B cell (primary cell): Measurements from ENCODE around the gene FAM229A. TPM values are rescaled to one million over a fixed set of nuclear protein-coding genes. Genes with fewer than 3 reads are reported as not detected.

Experiments
- ATAC-seq: fragments of 200-7000 bp; cut with Tn5 transposase; one replicate; pipeline ENCODE4 v1.10.0; 2021; ENCODE audit warnings: low read depth, mild to moderate bottlenecking, moderate number of reproducible peaks, moderate library complexity
- CTCF ChIA-PET: fragments of 350-600 bp; sonication (Branson Sonifier 250); formaldehyde crosslinking; loops from one replicate; lab custom pipeline; 2021; ENCODE audit warnings: antibody characterized with exemption, inconsistent platforms; lab: Charles Lee
- POLR2A ChIA-PET: fragments of 350-600 bp; sonication (Branson Sonifier 250); formaldehyde crosslinking; loops from one replicate; lab custom pipeline; 2021; ENCODE audit warnings: antibody characterized with exemption; lab: Charles Lee
- DNase-seq: peaks from one replicate; pipeline ENCODE4 v3.0.0; 2013
- H2AFZ ChIP-seq: 2 replicates; pipeline ENCODE4 v1.6.1; 2012; ENCODE audit warnings: mild to moderate bottlenecking, low read depth, low read length; ENCODE audit not compliant: insufficient read depth, poor library complexity, severe bottlenecking
- H3K27ac ChIP-seq, 2 donors: 1 replicate in 1 of 2; 2 replicates in 1 of 2; pipeline ENCODE4 v1.5.1; 2012 to 2013; ENCODE audit warnings: low read length in 2 of 2, mild to moderate bottlenecking in 2 of 2, moderate library complexity in 1 of 2
- H3K27me3 ChIP-seq, 4 experiments: fragments of 200-600 bp in 1 of 4; sonication (generic) in 1 of 4; replicated peaks in 1 of 4; 1 replicate in 2 of 4; 2 replicates in 2 of 4; pipeline versions ENCODE4 v1.6.1 to v1.7.0; 2013 to 2016; ENCODE audit warnings: low read length in 3 of 4, mild to moderate bottlenecking in 2 of 4, mixed read lengths in 1 of 4, moderate library complexity in 1 of 4; ENCODE audit not compliant: insufficient read depth in 4 of 4, control insufficient read depth in 3 of 4; ENCODE audit errors: control extremely low read depth in 1 of 4
- H3K36me3 ChIP-seq, 2 experiments: replicated peaks in 1 of 2; 1 replicate in 1 of 2; 2 replicates in 1 of 2; pipeline versions ENCODE4 v1.6.1 to v1.7.1; 2013; ENCODE audit warnings: low read length in 1 of 2; ENCODE audit not compliant: insufficient read depth in 2 of 2, control insufficient read depth in 1 of 2; ENCODE audit errors: control extremely low read depth in 1 of 2, extremely low read depth in 1 of 2
- H3K4me1 ChIP-seq, 2 donors: fragments of 200-600 bp in 1 of 2; sonication (generic) in 1 of 2; 1 replicate in 1 of 2; 2 replicates in 1 of 2; pipeline versions ENCODE4 v1.5.1 to v1.6.1; 2013 to 2017; ENCODE audit warnings: low read length in 2 of 2; ENCODE audit not compliant: control insufficient read depth in 2 of 2, insufficient read depth in 2 of 2
- H3K4me2 ChIP-seq: replicated peaks from 2 replicates; pipeline ENCODE3; 2012; ENCODE audit warnings: mild to moderate bottlenecking, low read depth, low read length; ENCODE audit not compliant: poor library complexity, severe bottlenecking
- H3K4me3 ChIP-seq, 5 experiments: fragments of 200-600 bp in 1 of 5; sonication (generic) in 1 of 5; 1 replicate in 3 of 5; 2 replicates in 2 of 5; pipeline versions ENCODE4 v1.5.1 to v1.7.0; 2011 to 2016; ENCODE audit warnings: low read length in 4 of 5, mild to moderate bottlenecking in 4 of 5, low read depth in 2 of 5, control low read depth in 1 of 5, moderate library complexity in 1 of 5; ENCODE audit not compliant: insufficient read depth in 1 of 5; ENCODE audit errors: control extremely low read depth in 1 of 5, extremely low read depth in 1 of 5
- H3K79me2 ChIP-seq: fragments of 200-600 bp; sonication (generic); one replicate; pipeline ENCODE4 v1.6.0; 2016; ENCODE audit warnings: low read length; ENCODE audit not compliant: control insufficient read depth, insufficient read depth
- H3K9ac ChIP-seq: fragments of 200-600 bp; sonication (generic); 2 replicates; pipeline ENCODE4 v1.6.1; 2017; ENCODE audit warnings: mild to moderate bottlenecking, low read length, moderate library complexity
- H3K9me3 ChIP-seq, 3 donors: one replicate each; pipeline versions ENCODE4 v1.6.1 to v1.7.1; 2013; ENCODE audit warnings: low read length in 2 of 3; ENCODE audit not compliant: control insufficient read depth in 2 of 3, insufficient read depth in 1 of 3; ENCODE audit errors: control extremely low read depth in 1 of 3
- H4K20me1 ChIP-seq: 2 replicates; pipeline ENCODE4 v1.6.0; 2012; ENCODE audit warnings: mild to moderate bottlenecking, low read length; ENCODE audit not compliant: insufficient read depth, control insufficient read depth, poor library complexity, severe bottlenecking
- H3K27ac Mint-ChIP-seq: one replicate; pipeline ENCODE4 v1.8.0; 2021; ENCODE audit warnings: mixed read lengths
- H3K27me3 Mint-ChIP-seq: one replicate; pipeline ENCODE4 v1.8.0; 2021; ENCODE audit warnings: mixed read lengths
- H3K4me1 Mint-ChIP-seq: one replicate; pipeline ENCODE4 v1.8.0; 2021; ENCODE audit warnings: mixed read lengths
- H3K4me3 Mint-ChIP-seq: one replicate; pipeline ENCODE4 v1.8.0; 2021; ENCODE audit warnings: mixed read lengths
- H3K9me3 Mint-ChIP-seq: one replicate; pipeline ENCODE4 v1.8.0; 2022; ENCODE audit warnings: mixed read lengths; ENCODE audit not compliant: insufficient read depth
- EZH2 ChIP-seq: IDR thresholded peaks from 2 replicates; pipeline ENCODE4 v1.6.1; 2012; ENCODE audit warnings: borderline replicate concordance, low read depth, mild to moderate bottlenecking, moderate library complexity, low read length; ENCODE audit not compliant: insufficient read depth, poor library complexity, severe bottlenecking
- WGBS: methylation state at CpG from one replicate; pipeline ENCODE4 v1.1.5; 2013; ENCODE audit warnings: missing lambda C conversion rate; ENCODE audit not compliant: insufficient coverage; 5-methylcytosine and 5-hydroxymethylcytosine counted together
- intact Hi-C: fragments of 100-400 bp; cut with micrococcal nuclease; formaldehyde crosslinking; loops from one replicate; pipeline ENCODE4 v1.10.0; 2022
- polyA plus RNA-seq: library from polyadenylated mRNA; depleted of rRNA; stranded (reverse); fragments of >200 nt; gene quantifications from 2 replicates; pipeline ENCODE4 v1.2.3, GENCODE V29; 2012
- total RNA-seq, 2 donors: library from RNA; stranded (reverse); fragments of 120-200 nt in 1 of 2; gene quantifications; 1 replicate in 1 of 2; 2 replicates in 1 of 2; pipeline versions ENCODE4 v1.2.3 to v1.2.4, GENCODE V29; 2013 to 2022
- TF ChIP-seq, protein P1 (sequence below): fragments of 200-600 bp; IDR thresholded peaks from one replicate; pipeline ENCODE4 v1.8.0; 2022; ENCODE audit warnings: antibody characterized with exemption, mild to moderate bottlenecking

FAM229A gene
- total and polyA plus RNA-seq, 2 donors (not counting 1 experiment from before 2014, with no cell fraction given) = 33.3 to 33.8 TPM

- Histone ChIP-seq H2AFZ (peak overlapping the region; percentile 18), H3K9ac (peak overlapping the region; percentile 32), H3K27ac (peak overlapping the region; percentile 70 to 72), H3K9me3 (peaks cover 0 to 6% (median 0%) of the 10 kb centered on the region in 3 donors), H3K27me3 (no peaks in the 10 kb centered on the region), H3K4me1 (peaks cover 61 to 73% of the 10 kb centered on the region in 2 donors), H3K79me2 (peaks cover 72% of the 10 kb centered on the region), H3K4me2 (peak overlapping the region; percentile 51), H3K36me3 (peaks cover 0 to 26% of the 10 kb centered on the region in 2 experiments), H3K4me3 (peak overlapping the region in 3 of 5 experiments; percentile 22 to 35 (median 23)), H4K20me1 (no peaks in the 10 kb centered on the region)
- Mint-ChIP-seq H3K4me3 (peak overlapping the region; percentile 82), H3K27me3 (no peaks in the 10 kb centered on the region), H3K27ac (peak overlapping the region; percentile 93), H3K9me3 (no peaks in the 10 kb centered on the region), H3K4me1 (peaks cover 61% of the 10 kb centered on the region)
- POLR2A ChIA-PET = interaction anchor here (0.9 to 2.6 kb wide), 9 partner anchors 19 to 96 kb away, joined by 3 to 23 read pairs (median 7); partner anchors contain the start of genes HDAC1, LCK and MARCKSL1
- intact Hi-C loops = loop anchor here (1.0 to 5.0 kb wide), 7 partner anchors 18 to 95 kb away; partner anchors contain the start of genes EIF3I, LCK and TMEM234
- ATAC-seq = peak; percentile 62
- TF ChIP-seq, protein P1, sequence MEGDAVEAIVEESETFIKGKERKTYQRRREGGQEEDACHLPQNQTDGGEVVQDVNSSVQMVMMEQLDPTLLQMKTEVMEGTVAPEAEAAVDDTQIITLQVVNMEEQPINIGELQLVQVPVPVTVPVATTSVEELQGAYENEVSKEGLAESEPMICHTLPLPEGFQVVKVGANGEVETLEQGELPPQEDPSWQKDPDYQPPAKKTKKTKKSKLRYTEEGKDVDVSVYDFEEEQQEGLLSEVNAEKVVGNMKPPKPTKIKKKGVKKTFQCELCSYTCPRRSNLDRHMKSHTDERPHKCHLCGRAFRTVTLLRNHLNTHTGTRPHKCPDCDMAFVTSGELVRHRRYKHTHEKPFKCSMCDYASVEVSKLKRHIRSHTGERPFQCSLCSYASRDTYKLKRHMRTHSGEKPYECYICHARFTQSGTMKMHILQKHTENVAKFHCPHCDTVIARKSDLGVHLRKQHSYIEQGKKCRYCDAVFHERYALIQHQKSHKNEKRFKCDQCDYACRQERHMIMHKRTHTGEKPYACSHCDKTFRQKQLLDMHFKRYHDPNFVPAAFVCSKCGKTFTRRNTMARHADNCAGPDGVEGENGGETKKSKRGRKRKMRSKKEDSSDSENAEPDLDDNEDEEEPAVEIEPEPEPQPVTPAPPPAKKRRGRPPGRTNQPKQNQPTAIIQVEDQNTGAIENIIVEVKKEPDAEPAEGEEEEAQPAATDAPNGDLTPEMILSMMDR = no peak
- no peak for TF ChIP-seq EZH2
- no CpG with 5 or more reads among the region's 3 CpGs for WGBS
- CTCF ChIA-PET = interaction anchor here (0.5 to 10.2 kb wide), 29 partner anchors 9 to 312 kb away, joined by 3 to 118 read pairs (median 4); partner anchors contain the start of genes BSDC1, CCDC28B, FAM167B and HDAC1
- DNase-seq = peak; percentile 68
Observed at GRCh38 chr1:32316903-32317277, 45.4 kb downstream of the FAM229A start.

DNA sequence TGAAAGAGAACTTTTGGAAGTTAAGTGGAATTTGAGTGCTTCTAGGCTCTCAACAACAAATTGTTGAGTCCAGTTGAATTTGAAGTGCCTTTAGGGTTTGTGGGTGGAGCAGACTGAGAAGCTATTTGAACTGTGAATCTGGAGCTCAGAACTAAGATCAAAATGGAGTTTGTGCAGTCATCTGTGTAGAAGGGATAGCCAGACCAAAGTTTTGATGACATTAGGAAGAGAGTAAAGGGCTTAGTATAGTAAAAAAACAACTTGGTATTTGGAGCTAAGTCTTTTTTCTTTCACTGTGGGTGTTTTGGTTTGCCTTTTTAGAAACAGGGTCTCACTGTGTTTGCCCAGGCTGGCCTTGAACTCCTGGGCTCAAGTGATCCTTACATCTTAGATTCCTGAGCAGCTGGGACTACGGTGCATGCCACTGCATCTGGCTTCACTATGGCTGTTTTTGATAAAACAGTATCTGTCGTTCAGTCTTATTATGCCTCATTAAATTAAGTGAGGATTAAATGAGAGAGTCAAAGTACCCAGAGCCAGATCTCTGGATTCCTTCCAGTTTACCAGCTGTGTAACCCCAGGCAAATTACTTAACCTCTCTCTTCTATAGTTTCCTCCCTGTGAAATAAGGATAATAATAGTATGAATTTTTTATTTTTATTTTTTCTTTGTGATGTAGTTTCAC lies 50.4 kb downstream of the FAM229A start:
- H3K9me3 ChIP-seq = no peaks in the 10 kb centered on the region
- CTCF ChIA-PET = interaction anchor here (1.1 to 1.8 kb wide), 5 partner anchors 11 to 96 kb away, joined by 3 to 7 read pairs (median 3); partner anchors contain the start of genes HDAC1 and MARCKSL1
- H3K4me3 ChIP-seq = no peak overlapping the region
- no peak for TF ChIP-seq EZH2
- TF ChIP-seq, protein P1 = no peak
- 100% methylated on average over 1 of the region's 2 CpGs for WGBS
- H3K27ac Mint-ChIP-seq = peak overlapping the region; percentile 60
- no peaks in the 10 kb centered on the region for H4K20me1 ChIP-seq
- H3K4me1 ChIP-seq = peaks cover 56 to 64% of the 10 kb centered on the region in 2 donors
- H3K9ac ChIP-seq = no peak overlapping the region
- peaks cover 66% of the 10 kb centered on the region for H3K4me1 Mint-ChIP-seq
- H2AFZ ChIP-seq = no peak overlapping the region
- peaks cover 83% of the 10 kb centered on the region for H3K79me2 ChIP-seq
- no peaks in the 10 kb centered on the region for H3K27me3 Mint-ChIP-seq
- H3K36me3 ChIP-seq = peaks cover 2 to 24% of the 10 kb centered on the region in 2 experiments
- intact Hi-C loops = no loop called here
- peak overlapping the region in 1 of 2 donors; percentile 30 for H3K27ac ChIP-seq
- no peak for ATAC-seq
- DNase-seq = no peak
- H3K27me3 ChIP-seq = no peaks in the 10 kb centered on the region
- peak overlapping the region; percentile 8 for H3K4me2 ChIP-seq
- H3K4me3 Mint-ChIP-seq = no peak overlapping the region
- POLR2A ChIA-PET = interaction anchor here (0.7 to 2.6 kb wide), 3 partner anchors 8 to 71 kb away, joined by 3 to 7 read pairs (median 3); partner anchors contain the start of gene MARCKSL1
- no peaks in the 10 kb centered on the region for H3K9me3 Mint-ChIP-seq
